ENCODE data around the gene GPX2.

Gene GPX2

GRCh38 chr14:64963611-64964010 is 21.1 kb upstream of the GPX2 start:
- no peak for TF ChIP-seq EZH2phosphoT487 (IDR thresholded peaks at IDR 0.05; ENCODE audit: borderline replicate concordance)
- TF ChIP-seq CTCF (conservative IDR thresholded peaks at IDR 0.05; ENCODE audit: low read length): peak; percentile 46
- H2AFZ ChIP-seq (ENCODE audit: low read length): no peak overlapping the region
- no peak overlapping the region for H3K9ac ChIP-seq (ENCODE audit: low read depth, low read length, poor library complexity, severe bottlenecking)
- peaks cover 7% of the 10 kb centered on the region for H4K20me1 ChIP-seq (ENCODE audit: insufficient read depth, low read length, poor library complexity, severe bottlenecking)
- no peaks in the 10 kb centered on the region for H3K9me2 ChIP-seq (replicated peaks; ENCODE audit: low read depth, low read length)
- no peaks in the 10 kb centered on the region for H3K36me3 ChIP-seq (ENCODE audit: insufficient read depth, low read length)
- H3K79me2 ChIP-seq (ENCODE audit: insufficient read depth, low read length): peaks cover 44% of the 10 kb centered on the region
- no peaks in the 10 kb centered on the region for H3K9me3 ChIP-seq (ENCODE audit: insufficient read depth, low read depth, low read length)
- H3K4me1 ChIP-seq (ENCODE audit: insufficient read depth, low read length, poor library complexity, severe bottlenecking): peaks cover 46% of the 10 kb centered on the region
- no peak overlapping the region for H3K4me2 ChIP-seq (ENCODE audit: low read depth, low read length, poor library complexity, severe bottlenecking)
- H3K27me3 ChIP-seq (ENCODE audit: insufficient read depth, low read length, poor library complexity, severe bottlenecking): no peaks in the 10 kb centered on the region
- H3F3A ChIP-seq (ENCODE audit: low read depth): no peaks in the 10 kb centered on the region
- no peak overlapping the region for H3K4me3 ChIP-seq (ENCODE audit: low read length, poor library complexity, severe bottlenecking)

GRCh38 chr14:64960762-64961276 is 18.3 kb upstream of the GPX2 start:
- Histone ChIP-seq H3K36me3 (ENCODE audit: insufficient read depth, low read length) (peaks cover 8% of the 10 kb centered on the region; the same call in 1 of the 2 replicates), H3K9ac (ENCODE audit: low read depth, low read length, poor library complexity, severe bottlenecking) (no peak overlapping the region), H3K9me3 (ENCODE audit: insufficient read depth, low read depth, low read length) (no peaks in the 10 kb centered on the region), H3K4me3 (ENCODE audit: low read length, poor library complexity, severe bottlenecking) (no peak overlapping the region), H4K20me1 (ENCODE audit: insufficient read depth, low read length, poor library complexity, severe bottlenecking) (peaks cover 7% of the 10 kb centered on the region), H3K27me3 (ENCODE audit: insufficient read depth, low read length, poor library complexity, severe bottlenecking) (no peaks in the 10 kb centered on the region), H2AFZ (ENCODE audit: low read length) (no peak overlapping the region), H3K4me2 (ENCODE audit: low read depth, low read length, poor library complexity, severe bottlenecking) (peak overlapping the region; percentile 21), H3K4me1 (ENCODE audit: insufficient read depth, low read length, poor library complexity, severe bottlenecking) (peaks cover 25% of the 10 kb centered on the region), H3K9me2 (replicated peaks; ENCODE audit: low read depth, low read length) (no peaks in the 10 kb centered on the region), H3K79me2 (ENCODE audit: insufficient read depth, low read length) (peaks cover 27% of the 10 kb centered on the region), H3F3A (ENCODE audit: low read depth) (no peaks in the 10 kb centered on the region)
- TF ChIP-seq EZH2phosphoT487 (IDR thresholded peaks at IDR 0.05; ENCODE audit: borderline replicate concordance) (no peak), CTCF (conservative IDR thresholded peaks at IDR 0.05; ENCODE audit: low read length) (peak; percentile 36)

- Histone ChIP-seq H3K4me2 (ENCODE audit: low read depth, low read length, poor library complexity, severe bottlenecking) (no peak overlapping the region), H4K20me1 (ENCODE audit: insufficient read depth, low read length, poor library complexity, severe bottlenecking) (peaks cover 7% of the 10 kb centered on the region), H3K79me2 (ENCODE audit: insufficient read depth, low read length) (peaks cover 27% of the 10 kb centered on the region), H3K4me3 (ENCODE audit: low read length, poor library complexity, severe bottlenecking) (no peak overlapping the region), H3K4me1 (ENCODE audit: insufficient read depth, low read length, poor library complexity, severe bottlenecking) (peaks cover 23% of the 10 kb centered on the region), H2AFZ (ENCODE audit: low read length) (no peak overlapping the region), H3K27me3 (ENCODE audit: insufficient read depth, low read length, poor library complexity, severe bottlenecking) (no peaks in the 10 kb centered on the region), H3F3A (ENCODE audit: low read depth) (no peaks in the 10 kb centered on the region), H3K9ac (ENCODE audit: low read depth, low read length, poor library complexity, severe bottlenecking) (no peak overlapping the region), H3K9me3 (ENCODE audit: insufficient read depth, low read depth, low read length) (no peaks in the 10 kb centered on the region), H3K36me3 (ENCODE audit: insufficient read depth, low read length) (peaks cover 11% of the 10 kb centered on the region; the same call in 1 of the 2 replicates), H3K9me2 (replicated peaks; ENCODE audit: low read depth, low read length) (no peaks in the 10 kb centered on the region)
- TF ChIP-seq EZH2phosphoT487 (IDR thresholded peaks at IDR 0.05; ENCODE audit: borderline replicate concordance): no peak
- TF ChIP-seq CTCF (conservative IDR thresholded peaks at IDR 0.05; ENCODE audit: low read length): no peak
Observed at GRCh38 chr14:64958743-64959142, 16.2 kb upstream of the GPX2 start.
